ENCODE results near the gene SHMT2. TPM values are rescaled to one million over a fixed set of nuclear protein-coding genes. Genes with fewer than 3 reads are reported as not detected.

The SHMT2 gene
- total and polyA plus RNA-seq, 2 of the 4 experiments (the other 2 are of a cell fraction) = 266 to 364 TPM

DNA sequence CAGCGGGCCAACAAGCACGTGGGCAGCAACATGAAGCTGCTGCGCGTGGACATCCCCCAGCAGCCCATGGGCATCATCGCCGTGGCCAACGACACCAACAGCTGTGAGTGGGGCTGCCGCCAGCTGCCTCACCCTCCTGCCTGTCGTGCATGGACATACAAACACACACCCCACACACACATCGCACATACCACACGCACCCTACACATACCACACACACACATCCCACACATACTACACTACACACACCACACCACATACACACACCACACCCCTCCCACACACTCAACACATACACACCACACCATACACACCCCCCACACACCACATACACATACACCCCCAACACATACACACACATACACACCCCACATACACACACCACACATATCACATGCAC is 38.1 kb upstream of the SHMT2 start:
- ChIA-PET CTCF (interaction anchor here (1.3 kb wide), 1 partner anchor 16 kb away, joined by 3 read pairs; no protein-coding TSS in a partner anchor), POLR2A (ENCODE audit: unreplicated experiment) (no interaction called here)
- no peak for DNase-seq
- Histone ChIP-seq H3K4me1 (ENCODE audit: control insufficient read depth, insufficient read depth, low read length) (no peaks in the 10 kb centered on the region), H3K4me2 (ENCODE audit: low read depth, low read length) (no peak overlapping the region), H2AK5ac (ENCODE audit: low read depth, low read length) (no peak overlapping the region), H3K9me3 (ENCODE audit: control insufficient read depth, insufficient read depth, low read length) (no peaks in the 10 kb centered on the region), H4K91ac (ENCODE audit: insufficient read depth, low read depth, low read length) (no peak overlapping the region), H2AK9ac (replicated peaks; ENCODE audit: low read depth, low read length, poor library complexity) (peak overlapping the region; percentile 42), H2BK120ac (ENCODE audit: low read depth, low read length) (no peak overlapping the region), H3K56ac (ENCODE audit: extremely low read depth, insufficient read depth, low read length) (no peak overlapping the region), H2AFZ (replicated peaks; ENCODE audit: low read length, poor library complexity) (peak overlapping the region; percentile 67), H3K79me1 (ENCODE audit: low read depth in 1 of 2, low read length in 2 of 2) (peaks cover 8 to 35% of the 10 kb centered on the region in 2 experiments), H3K14ac (replicated peaks; ENCODE audit: low read depth, low read length) (no peak overlapping the region), H4K8ac (ENCODE audit: low read depth in 2 of 2, low read length in 2 of 2) (no peak overlapping the region), H4K20me1 (ENCODE audit: insufficient read depth, low read length) (peaks cover 30% of the 10 kb centered on the region), H3K9me1 (ENCODE audit: insufficient read depth, low read length) (peaks cover 7% of the 10 kb centered on the region; the same call in 1 of the 2 replicates), H3K27ac (ENCODE audit: insufficient read depth, low read length) (no peak overlapping the region), H3K9ac (ENCODE audit: low read depth, low read length) (no peak overlapping the region), H3K4me3 (ENCODE audit: insufficient read depth, low read depth, low read length) (no peak overlapping the region), H3K27me3 (ENCODE audit: control insufficient read depth, insufficient read depth, low read length) (no peaks in the 10 kb centered on the region), H4K5ac (ENCODE audit: low read depth, low read length) (no peak overlapping the region), H3K36me3 (ENCODE audit: control insufficient read depth, insufficient read depth, low read length) (peaks cover 99% of the 10 kb centered on the region), H3K18ac (ENCODE audit: low read depth, low read length) (no peak overlapping the region), H3K23ac (ENCODE audit: low read depth, low read length) (no peak overlapping the region), H3K4ac (ENCODE audit: low read depth, low read length) (no peak overlapping the region), H2BK5ac (ENCODE audit: low read depth, low read length, poor library complexity, severe bottlenecking) (peak overlapping the region; percentile 91), H2BK15ac (ENCODE audit: low read depth, low read length) (no peak overlapping the region), H2BK20ac (ENCODE audit: low read depth, low read length) (no peak overlapping the region)
- BruUV-seq (replicated peaks) = no TSS peak
- intact Hi-C loops (cut with micrococcal nuclease) = no loop called here
- 85 to 100% methylated on average over 1 to 11 of the region's 11 CpGs for WGBS, 2 experiments (ENCODE audit: extremely low coverage in 2 of 2, insufficient read length in 1 of 2)
- TF ChIP-seq POLR2A (IDR thresholded peaks at IDR 0.05; ENCODE audit: low read depth, low read length) (no peak), CHD1 (IDR thresholded peaks at IDR 0.05; ENCODE audit: low read depth, low read length) (no peak), MAFK (IDR thresholded peaks at IDR 0.05; ENCODE audit: low read depth, low read length) (no peak), CTCF (conservative IDR thresholded peaks at IDR 0.05; ENCODE audit: low read depth, low read length) (no peak), RFX5 (IDR thresholded peaks at IDR 0.05; ENCODE audit: low read depth, low read length) (no peak), RCOR1 (IDR thresholded peaks at IDR 0.05; ENCODE audit: insufficient replicate concordance, low read length) (no peak), NFE2L2 (IDR thresholded peaks at IDR 0.05; ENCODE audit: low read depth, low read length) (no peak), FOS (IDR thresholded peaks at IDR 0.05; ENCODE audit: low read depth, low read length) (no peak), BHLHE40 (IDR thresholded peaks at IDR 0.05; ENCODE audit: low read depth, low read length) (no peak)
- no peak for ATAC-seq (ENCODE audit: low read depth)
- in situ Hi-C loops (cut with MboI; ENCODE audit: low sequenced_read_pairs) = no loop called here
- dilution Hi-C loops (cut with HindIII; ENCODE audit: low sequenced_read_pairs, unreplicated experiment) = no loop called here

All from IMR-90 (cell line).